Stimulated activated CD4-positive, alpha-beta T cell treated with anti-CD3 and anti-CD28 coated beads, Interleukin-2, amount 100 ng/mL, for 24 hours (primary cell): ENCODE results near the gene MST1.

Experiments
- DNase-seq, 2 donors: peaks; one replicate each; pipeline ENCODE4 v3.0.0-alpha.2; 2020

MST1 gene

GRCh38 chr3:49689046-49689907 lies at the start of gene MST1, which contains the start of gene RNF123:
Gene MST1, minus strand, starts transcription at chr3:49689474. Its CDS starts 783 bp downstream, at chr3:49688691.
Gene RNF123, plus strand, starts transcription at chr3:49689557. Its CDS starts 1,609 bp downstream, at chr3:49691166.
- DNase-seq, result peak; percentile 93 to 94

DNA sequence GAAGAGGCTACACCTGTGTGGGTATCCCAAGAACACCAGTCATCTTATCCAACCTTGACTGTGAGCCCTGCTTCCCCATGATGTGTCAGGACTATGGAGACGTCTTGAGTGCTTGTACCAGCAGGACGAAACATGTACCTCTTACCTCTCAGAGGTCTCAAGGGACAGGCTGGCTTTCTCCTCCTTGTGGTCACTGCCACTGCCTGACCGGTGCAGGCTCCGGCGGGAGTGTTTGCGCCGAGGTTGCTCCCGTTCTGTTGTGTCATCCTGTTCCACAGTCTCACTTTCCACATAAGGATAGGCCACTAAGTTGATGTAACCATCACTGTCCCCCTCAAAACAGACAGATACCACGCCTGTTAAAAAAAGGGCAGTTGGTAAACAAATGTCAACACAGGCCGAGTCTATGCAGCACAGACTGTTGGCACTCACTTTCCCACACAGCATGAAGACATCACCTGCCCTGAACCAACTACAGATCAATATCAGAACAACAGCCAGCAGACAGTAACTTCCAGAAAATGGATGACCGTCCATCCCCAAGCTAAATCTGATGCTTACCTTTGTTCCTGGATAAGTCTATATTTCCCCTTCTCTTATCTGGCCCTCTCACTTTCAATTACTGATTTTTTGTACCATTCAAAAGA lies 48.9 kb upstream of the MST1 start:
- DNase-seq, result no peak

GRCh38 chr3:49734752-49735151 lies 45.5 kb upstream of the MST1 start:
- DNase-seq, result no peak

DNA sequence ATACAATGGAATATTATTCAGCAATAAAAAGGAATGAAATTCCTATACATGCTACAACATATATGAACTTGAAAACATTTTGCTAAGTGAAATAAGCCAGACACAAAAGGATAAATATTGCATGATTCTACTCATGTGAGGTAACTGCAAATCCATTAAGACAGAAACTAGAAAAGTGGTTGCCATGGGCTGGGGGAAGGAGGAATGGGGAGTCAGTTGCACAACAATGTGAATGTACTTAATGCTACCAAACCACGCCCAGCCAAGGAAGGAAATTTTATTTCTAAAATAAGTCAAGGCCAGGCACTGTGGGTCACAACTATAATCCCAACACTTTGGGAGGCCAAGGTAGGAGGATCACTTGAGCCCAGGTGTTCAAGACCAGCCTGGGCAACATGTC lies 44.3 kb upstream of the MST1 start:
- DNase-seq, result no peak

DNA sequence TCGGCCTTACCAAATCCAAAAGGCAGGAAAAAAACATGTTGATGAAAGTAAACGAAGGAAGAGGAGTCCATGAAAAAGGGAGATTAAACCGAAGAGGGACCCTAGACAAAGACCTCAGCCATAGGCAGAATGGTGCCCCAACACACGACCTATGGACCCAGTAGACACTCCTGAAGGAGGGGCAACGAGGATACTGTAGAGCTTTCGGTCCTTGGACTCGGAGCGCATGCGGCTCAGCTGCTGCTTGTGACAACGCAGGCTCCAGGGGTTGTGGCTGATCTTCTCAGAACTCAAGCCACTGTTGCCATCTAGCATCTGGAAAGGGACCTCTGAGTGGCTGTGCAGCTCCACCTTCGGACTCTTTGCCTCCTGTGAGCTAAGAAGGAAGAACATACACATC lies 43.3 kb upstream of the MST1 start:
- DNase-seq, result no peak

DNA sequence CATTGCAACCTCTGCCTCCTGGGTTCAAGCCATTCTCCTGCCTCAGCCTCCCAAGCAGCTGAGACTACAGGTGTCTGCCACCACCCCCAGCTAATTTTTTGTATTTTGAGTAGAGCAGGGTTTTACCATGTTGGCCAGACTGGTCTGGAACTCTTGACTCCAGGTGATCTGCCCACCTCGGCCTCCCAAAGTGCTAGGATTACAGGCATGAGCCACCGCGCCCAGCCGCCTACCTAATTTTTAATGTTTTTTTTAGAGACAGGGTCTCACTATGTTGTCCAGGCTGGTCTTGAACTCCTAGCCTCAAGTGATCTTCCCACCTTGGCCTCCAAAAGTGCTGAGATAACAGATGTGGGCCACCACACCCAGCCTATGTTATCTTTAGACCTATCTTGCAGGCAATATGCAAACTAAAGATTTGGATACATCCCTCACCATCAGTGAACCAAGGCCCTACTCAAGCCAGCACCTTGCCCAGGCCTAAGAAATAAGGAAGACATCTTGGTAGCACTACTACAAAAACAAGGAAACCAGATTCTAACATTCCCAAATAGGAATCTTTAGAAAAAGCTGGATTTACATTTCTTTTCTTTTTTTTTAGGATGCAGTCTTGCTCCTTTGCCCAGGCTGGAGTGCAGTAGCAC lies 40.8 kb upstream of the MST1 start:
- no peak for DNase-seq

- no peak for DNase-seq
Observed at GRCh38 chr3:49727924-49728361, 38.7 kb upstream of the MST1 start.

GRCh38 chr3:49727154-49727923 lies 38.1 kb upstream of the MST1 start:
- no peak for DNase-seq

GRCh38 chr3:49725906-49726681 lies 36.8 kb upstream of the MST1 start:
- no peak for DNase-seq

- DNase-seq, result no peak
Observed at GRCh38 chr3:49724586-49724985, 35.3 kb upstream of the MST1 start.

- peak; percentile 93 to 96 for DNase-seq
Observed at GRCh38 chr3:49723628-49724551, 34.6 kb upstream of the MST1 start, which contains the start of gene GMPPB. Gene GMPPB, minus strand, starts transcription at chr3:49723951. Its CDS starts 225 bp downstream, at chr3:49723726.

- peak; percentile 66 to 70 for DNase-seq
Observed at GRCh38 chr3:49723296-49723627, 34.0 kb upstream of the MST1 start.

DNA sequence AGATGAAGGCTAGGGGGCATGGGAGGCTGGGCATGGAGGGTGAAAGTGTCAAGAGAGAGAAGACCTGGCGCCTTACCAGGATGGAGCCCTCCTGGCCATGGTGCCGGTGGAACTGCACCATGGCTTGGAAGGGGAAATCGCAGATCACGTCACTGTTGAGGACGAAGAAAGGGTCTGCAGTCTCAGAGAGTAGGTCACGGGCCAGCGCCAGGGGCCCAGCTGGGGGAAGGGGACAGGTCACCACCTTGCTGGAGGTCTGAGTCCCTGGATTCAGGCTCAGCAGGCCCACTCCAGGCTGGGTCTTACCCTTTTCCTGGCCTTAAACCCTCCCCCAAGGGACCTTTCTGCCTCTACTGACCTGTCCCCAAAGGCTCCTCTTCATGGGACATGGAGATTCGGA lies 33.6 kb upstream of the MST1 start:
- no peak for DNase-seq

- no peak for DNase-seq
Observed at GRCh38 chr3:49721896-49722781, 32.9 kb upstream of the MST1 start.

DNA sequence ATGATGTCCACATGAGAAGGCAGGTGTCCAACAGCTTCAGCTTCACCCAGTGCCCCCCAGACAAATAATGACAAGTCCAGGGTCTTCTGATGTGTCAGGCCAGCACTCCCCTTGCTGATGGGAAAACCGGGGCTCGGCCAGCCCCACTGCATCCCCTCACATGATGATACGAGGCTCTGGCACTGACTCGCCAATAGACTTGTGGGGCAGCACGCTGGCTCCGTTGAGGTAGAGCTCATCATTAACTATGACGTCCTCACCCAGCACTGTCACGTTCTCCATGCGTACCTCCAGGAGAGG lies 32.3 kb upstream of the MST1 start:
- no peak for DNase-seq

DNA sequence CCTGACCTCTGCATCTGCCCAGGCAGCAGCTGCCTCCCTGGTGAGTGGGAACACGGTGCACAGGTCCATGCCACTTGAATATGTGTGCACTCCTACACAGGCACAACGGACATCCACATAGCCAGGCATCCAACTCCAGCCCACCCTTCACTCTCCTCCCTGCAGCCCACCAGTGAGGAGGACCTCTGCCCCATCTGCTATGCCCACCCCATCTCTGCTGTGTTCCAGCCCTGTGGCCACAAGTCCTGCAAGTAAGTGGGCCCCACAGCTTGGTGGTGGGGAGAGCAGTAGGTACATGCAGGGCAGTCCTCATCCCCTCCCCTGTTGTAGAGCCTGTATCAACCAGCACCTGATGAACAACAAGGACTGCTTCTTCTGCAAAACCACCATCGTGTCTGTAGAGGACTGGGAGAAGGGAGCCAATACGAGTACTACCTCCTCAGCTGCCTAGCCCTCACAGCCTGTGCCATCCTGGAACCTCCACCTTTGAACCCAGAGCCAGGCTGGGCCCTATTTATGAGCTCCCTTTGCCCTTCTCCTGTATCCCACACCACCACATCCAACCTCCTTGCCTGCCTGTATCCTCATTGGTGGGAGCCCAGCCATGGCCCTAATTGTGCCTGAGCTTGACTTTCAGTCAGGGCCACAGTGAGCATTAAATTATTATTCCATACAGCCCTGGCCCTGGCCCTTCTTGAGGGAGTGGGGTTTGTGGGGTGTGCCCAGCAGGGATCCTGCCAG lies 31.8 kb upstream of the MST1 start:
- DNase-seq, result no peak

GRCh38 chr3:49719214-49719884 lies 30.1 kb upstream of the MST1 start, which contains the start of gene AMIGO3:
Gene AMIGO3, minus strand, starts transcription at chr3:49719684. Its CDS starts 219 bp downstream, at chr3:49719465.
- DNase-seq, result peak; percentile 93 to 94

DNA sequence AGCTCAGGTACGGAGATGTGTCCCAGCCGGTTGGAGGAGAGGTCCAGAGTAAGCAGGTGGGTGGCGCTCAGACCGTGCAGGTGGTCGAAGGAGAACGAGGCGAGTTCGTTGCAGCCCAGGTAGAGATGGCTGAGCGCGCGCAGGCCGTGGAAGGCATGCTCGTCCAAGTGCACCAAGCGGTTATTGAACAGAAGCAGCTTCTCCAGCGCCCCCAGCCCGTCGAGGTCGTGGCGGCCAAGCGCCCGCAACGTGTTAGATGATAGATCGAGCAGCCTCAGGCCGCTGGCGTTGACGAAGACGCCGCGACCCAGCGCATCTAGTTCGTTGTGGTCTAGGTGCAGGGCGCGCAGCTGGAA lies 29.6 kb upstream of the MST1 start:
- DNase-seq, result peak in 1 of 2 donors; percentile 47
